ENCODE results near the gene FADS2. TPM values are rescaled to one million over a fixed set of nuclear protein-coding genes. Genes with fewer than 3 reads are reported as not detected.
"Not testable (repeated sequence)": the region's sequence is repeated elsewhere in the genome, so short reads cannot be mapped to it uniquely, and the experiment has no call there.

The FADS2 gene
- total RNA-seq, 1 donor from 2014 or later: 25.8 TPM

GRCh38 chr11:61874853-61875252 is 46.8 kb downstream of the FADS2 start:
- intact Hi-C loops (cut with DNase I): loop anchor here (1.0 to 5.0 kb wide), 3 partner anchors 13 to 232 kb away; partner anchors contain the start of gene FADS1
- no peak for DNase-seq (ENCODE audit: low spot score)

GRCh38 chr11:61875698-61876097 is 47.6 kb downstream of the FADS2 start:
- no peak for DNase-seq (ENCODE audit: low spot score)
- intact Hi-C loops (cut with DNase I): no loop called here

GRCh38 chr11:61879152-61879551 is 51.1 kb downstream of the FADS2 start:
- DNase-seq (ENCODE audit: low spot score): no peak
- intact Hi-C loops (cut with DNase I): no loop called here

GRCh38 chr11:61880031-61880430 is 51.9 kb downstream of the FADS2 start:
- DNase-seq (ENCODE audit: low spot score): no peak
- intact Hi-C loops (cut with DNase I): no loop called here

- no peak for DNase-seq (ENCODE audit: low spot score)
- intact Hi-C loops (cut with DNase I): no loop called here
Measured at GRCh38 chr11:61880454-61880853, 52.4 kb downstream of the FADS2 start.

- DNase-seq (ENCODE audit: low spot score): no peak
- intact Hi-C loops (cut with DNase I): no loop called here
Measured at GRCh38 chr11:61881397-61881796, 53.3 kb downstream of the FADS2 start.

GRCh38 chr11:61882267-61882666 is 54.2 kb downstream of the FADS2 start:
- intact Hi-C loops (cut with DNase I); DNase-seq (ENCODE audit: low spot score): not testable (repeated sequence)

- no peak for DNase-seq (ENCODE audit: low spot score)
- intact Hi-C loops (cut with DNase I): no loop called here
Measured at GRCh38 chr11:61882879-61883278, 54.8 kb downstream of the FADS2 start.

- DNase-seq (ENCODE audit: low spot score): no peak
- intact Hi-C loops (cut with DNase I): no loop called here
Measured at GRCh38 chr11:61883327-61883726, 55.2 kb downstream of the FADS2 start.

GRCh38 chr11:61883947-61884346 is 55.8 kb downstream of the FADS2 start:
- intact Hi-C loops (cut with DNase I): no loop called here
- no peak for DNase-seq (ENCODE audit: low spot score)

- intact Hi-C loops (cut with DNase I): no loop called here
- no peak for DNase-seq (ENCODE audit: low spot score)
Measured at GRCh38 chr11:61885166-61885778, 57.2 kb downstream of the FADS2 start.

GRCh38 chr11:61885784-61886580 is 57.9 kb downstream of the FADS2 start:
- intact Hi-C loops (cut with DNase I): no loop called here
- no peak for DNase-seq (ENCODE audit: low spot score)

GRCh38 chr11:61886643-61887042 is 58.5 kb downstream of the FADS2 start:
- intact Hi-C loops (cut with DNase I): no loop called here
- DNase-seq (ENCODE audit: low spot score): no peak

GRCh38 chr11:61887839-61888494 is 59.9 kb downstream of the FADS2 start:
- DNase-seq (ENCODE audit: low spot score): peak; percentile 93
- intact Hi-C loops (cut with DNase I): loop anchor here (1.0 kb wide), 1 partner anchor 14 kb away; no protein-coding TSS in a partner anchor

- DNase-seq (ENCODE audit: low spot score): no peak
- intact Hi-C loops (cut with DNase I): loop anchor here (1.0 kb wide), 1 partner anchor 14 kb away; no protein-coding TSS in a partner anchor
Measured at GRCh38 chr11:61888590-61888989, 60.5 kb downstream of the FADS2 start.

GRCh38 chr11:61889831-61890230 is 61.7 kb downstream of the FADS2 start:
- DNase-seq (ENCODE audit: low spot score): no peak
- intact Hi-C loops (cut with DNase I): loop anchor here (2.0 kb wide), 2 partner anchors 75 to 77 kb away; partner anchors contain the start of gene FTH1

- DNase-seq (ENCODE audit: low spot score): peak; percentile 80
- intact Hi-C loops (cut with DNase I): loop anchor here (2.0 kb wide), 2 partner anchors 76 kb away; partner anchors contain the start of gene FTH1
Measured at GRCh38 chr11:61890529-61891330, 62.6 kb downstream of the FADS2 start.

GRCh38 chr11:61891331-61892084 is 63.4 kb downstream of the FADS2 start, which contains the start of gene FADS3:
Gene FADS3 (minus strand): TSS chr11:61891545. CDS start chr11:61891381, 164 bp downstream.
- intact Hi-C loops (cut with DNase I): loop anchor here (2.0 kb wide), 2 partner anchors 75 to 77 kb away; partner anchors contain the start of gene FTH1
- peak; percentile 92 for DNase-seq (ENCODE audit: low spot score)

GRCh38 chr11:61892085-61892370 is 63.9 kb downstream of the FADS2 start:
- DNase-seq (ENCODE audit: low spot score): no peak
- intact Hi-C loops (cut with DNase I): no loop called here
